ENCODE measurements around the gene SLC9A6. TPM values are rescaled to one million over a fixed set of nuclear protein-coding genes. Genes with fewer than 3 reads are reported as not detected.
"Not testable (repeated sequence)": the region's sequence is repeated elsewhere in the genome, so short reads cannot be mapped to it uniquely, and the experiment has no call there.

Gene SLC9A6
- total RNA-seq, 1 donor, result 12.1 TPM

DNA sequence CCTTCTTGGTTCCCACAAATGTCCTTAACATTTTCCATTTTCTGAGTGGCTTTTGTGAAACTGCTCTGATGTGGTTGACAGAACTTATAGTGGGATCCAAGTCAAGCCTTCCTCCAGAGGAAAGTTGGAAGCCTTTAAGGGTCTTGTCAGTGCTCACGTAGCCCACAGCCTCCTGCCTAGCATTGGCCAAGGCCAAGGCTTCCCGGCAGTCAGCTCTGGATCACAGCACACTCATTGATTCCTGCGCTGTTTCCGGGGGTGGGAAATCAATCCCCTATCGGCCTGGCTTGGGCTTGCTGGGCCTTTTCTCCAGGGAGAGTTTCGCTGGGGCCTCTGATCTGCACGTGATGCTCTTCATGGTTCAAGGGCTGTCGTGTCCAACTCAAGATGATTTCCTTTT, 76.1 kb downstream of the SLC9A6 start:
- DNase-seq (ENCODE audit: low read depth in 2 of 3, low spot score in 2 of 3), result no peak

DNA sequence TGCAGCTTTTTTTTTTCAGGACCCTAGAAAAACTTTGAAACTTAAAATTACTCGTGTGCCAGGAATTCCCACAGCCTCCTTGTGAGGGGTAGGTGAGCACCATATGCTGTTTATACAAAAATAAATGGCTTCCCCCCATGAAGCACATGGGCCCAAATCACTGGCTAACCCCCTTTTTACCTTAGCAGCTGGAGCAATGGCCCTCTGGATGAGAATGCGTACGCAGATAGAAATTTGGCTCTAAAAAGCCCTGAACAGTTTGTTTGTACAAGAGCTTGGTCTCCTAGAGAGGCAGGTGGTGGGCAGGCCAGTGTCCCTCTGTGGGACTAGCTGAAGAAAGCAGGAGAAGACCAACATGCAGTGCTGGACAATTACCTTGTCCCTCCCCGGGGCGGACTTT, 76.5 kb downstream of the SLC9A6 start:
- no peak for DNase-seq (ENCODE audit: low read depth in 2 of 3, low spot score in 2 of 3)

DNA sequence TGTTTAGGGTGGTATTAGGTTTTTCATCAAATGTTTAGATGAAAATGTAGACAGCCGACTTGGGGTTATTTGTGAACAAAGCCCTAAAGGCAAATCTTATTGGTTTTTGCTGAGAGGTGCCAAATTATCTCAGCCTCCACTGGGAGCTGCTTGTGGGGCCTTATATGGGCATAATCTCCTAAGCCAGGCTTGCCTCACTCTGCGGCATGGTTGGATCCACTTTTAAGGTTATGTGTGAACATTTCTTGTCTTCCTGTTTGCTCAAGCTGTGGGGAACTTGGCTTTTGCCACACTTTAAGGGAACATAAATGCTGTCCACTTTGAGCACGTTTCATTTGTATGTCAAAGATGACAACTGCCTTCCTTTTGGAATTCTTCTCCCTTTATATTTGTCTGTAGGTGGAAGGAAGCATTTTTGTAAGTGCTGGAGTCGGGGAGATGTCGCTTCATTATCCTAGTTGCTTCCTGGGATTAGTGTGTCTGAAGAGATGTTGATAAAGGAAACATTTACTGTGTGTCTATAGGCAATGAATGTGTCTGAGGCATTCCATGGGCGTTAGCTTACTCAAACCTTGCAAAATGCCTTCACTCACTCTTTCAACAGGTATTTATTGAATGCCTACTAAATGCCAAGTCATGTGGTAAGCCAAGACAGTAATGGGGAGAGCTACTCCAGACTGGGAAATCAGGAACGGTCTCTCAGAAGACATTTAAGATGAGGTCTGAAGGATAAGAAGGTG, 78.3 kb downstream of the SLC9A6 start:
- peak in 1 of 3 donors; percentile 34 for DNase-seq (ENCODE audit: low read depth in 2 of 3, low spot score in 2 of 3)

DNA sequence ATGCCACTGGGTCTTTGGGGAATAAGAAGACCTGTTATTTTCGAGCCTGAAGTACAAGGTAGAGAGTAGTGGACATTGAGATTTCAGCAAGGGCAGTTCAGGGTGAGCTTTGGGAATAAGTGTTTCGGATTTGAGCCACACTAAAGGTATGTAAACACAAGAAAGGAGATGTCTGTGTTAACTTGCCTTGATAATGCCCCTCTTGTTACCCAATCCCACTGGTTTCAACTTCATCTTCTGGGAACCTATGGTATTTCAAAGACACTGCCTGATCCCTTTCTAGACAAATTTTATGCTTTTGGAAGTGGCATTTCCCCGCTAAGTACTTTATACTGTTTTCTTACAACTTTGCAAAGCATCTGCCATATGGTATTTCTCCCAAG, 79.4 kb downstream of the SLC9A6 start:
- DNase-seq (ENCODE audit: low read depth in 2 of 3, low spot score in 2 of 3), result no peak

DNA sequence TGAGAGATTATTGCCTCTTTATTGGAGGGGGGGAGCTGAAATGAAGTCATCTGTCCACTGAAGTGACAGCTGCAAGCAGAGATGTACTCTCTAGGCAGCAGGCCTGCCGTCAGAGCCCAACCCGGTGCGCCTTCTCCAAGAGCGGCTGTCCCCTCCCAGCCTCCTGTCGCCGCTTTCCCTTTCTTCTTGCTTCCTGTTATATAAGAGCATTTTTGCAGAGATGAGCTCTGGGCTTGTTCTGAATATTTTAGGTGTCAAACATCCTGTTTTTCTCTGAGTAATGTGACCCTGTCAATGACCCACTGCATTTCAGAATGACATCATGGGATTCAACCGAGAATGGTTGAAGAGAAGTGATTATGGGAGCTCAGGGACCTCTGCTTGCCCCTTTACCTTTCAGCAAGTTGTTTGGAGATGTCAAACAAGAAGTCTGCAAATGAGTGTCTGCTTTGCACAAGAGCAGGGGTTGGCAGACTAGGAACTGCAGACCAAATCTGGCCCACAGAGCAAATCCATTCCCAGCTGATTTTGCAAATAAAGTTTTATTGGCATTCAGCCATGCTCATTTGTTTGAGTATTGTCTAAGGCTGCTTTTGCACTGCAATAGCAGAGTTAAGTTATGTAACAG, 79.9 kb downstream of the SLC9A6 start:
- peak in 1 of 3 donors; percentile 11 for DNase-seq (ENCODE audit: low read depth in 2 of 3, low spot score in 2 of 3)

DNA sequence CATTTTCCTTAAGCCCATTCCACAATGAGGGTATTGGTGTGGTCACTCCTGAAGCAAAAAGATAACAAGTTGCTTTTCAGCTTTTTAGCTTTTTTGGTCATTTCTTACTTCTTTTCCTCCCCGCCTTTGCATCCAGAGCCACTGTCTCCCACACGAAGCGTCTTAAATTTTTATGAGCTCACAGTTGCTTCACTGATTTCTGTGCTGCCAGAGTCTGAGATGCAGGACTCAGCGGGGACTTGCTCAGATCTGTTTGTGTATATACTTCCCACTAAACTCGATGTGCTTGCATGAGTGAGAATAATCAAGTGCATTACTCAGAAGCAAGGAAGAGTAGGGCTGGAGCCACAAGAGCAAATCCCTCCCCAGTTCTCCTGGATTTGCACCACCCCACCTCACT, 81.9 kb downstream of the SLC9A6 start:
- no peak for DNase-seq (ENCODE audit: low read depth in 2 of 3, low spot score in 2 of 3)

DNA sequence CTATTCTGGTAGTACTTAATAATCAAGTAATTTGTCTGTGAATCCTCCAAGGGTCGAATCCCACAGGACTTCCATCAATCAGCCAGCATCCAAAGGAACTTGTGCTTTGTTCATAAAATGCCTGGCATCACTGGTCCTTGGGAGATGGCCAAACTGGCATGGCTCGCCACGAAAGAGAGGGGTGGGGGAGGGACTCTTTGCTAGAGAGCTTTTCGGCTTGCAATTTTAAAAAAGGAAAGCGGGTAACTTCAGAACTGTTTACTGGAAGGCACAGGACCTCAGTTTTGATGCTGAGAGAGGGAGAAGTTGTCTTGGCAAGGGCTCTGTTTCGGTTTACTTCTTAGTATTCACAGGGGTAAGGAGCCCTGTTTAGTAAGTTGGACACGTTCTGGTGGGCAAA, 82.7 kb downstream of the SLC9A6 start:
- DNase-seq (ENCODE audit: low read depth in 2 of 3, low spot score in 2 of 3), result no peak

DNA sequence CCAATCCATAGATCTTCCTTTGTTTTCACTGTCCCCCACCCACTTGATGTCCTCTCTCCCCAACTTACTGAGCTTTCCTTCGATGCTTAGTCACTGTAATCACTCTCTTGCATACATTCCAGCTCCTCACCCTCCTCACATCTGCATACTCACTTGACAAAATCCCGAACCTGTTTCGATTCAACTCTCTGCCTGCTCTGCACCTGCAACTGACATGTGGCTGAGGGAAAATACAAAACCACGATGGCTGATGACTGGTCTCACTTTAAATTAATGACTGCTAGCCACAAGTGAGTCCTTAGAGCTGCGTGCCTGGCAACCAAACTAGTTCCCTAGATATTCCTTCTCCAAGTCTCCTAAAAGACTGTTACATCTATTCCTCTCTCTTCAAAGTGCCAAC, 91.7 kb downstream of the SLC9A6 start:
- peak in 1 of 3 donors; percentile 3 for DNase-seq (ENCODE audit: low read depth in 2 of 3, low spot score in 2 of 3)

DNA sequence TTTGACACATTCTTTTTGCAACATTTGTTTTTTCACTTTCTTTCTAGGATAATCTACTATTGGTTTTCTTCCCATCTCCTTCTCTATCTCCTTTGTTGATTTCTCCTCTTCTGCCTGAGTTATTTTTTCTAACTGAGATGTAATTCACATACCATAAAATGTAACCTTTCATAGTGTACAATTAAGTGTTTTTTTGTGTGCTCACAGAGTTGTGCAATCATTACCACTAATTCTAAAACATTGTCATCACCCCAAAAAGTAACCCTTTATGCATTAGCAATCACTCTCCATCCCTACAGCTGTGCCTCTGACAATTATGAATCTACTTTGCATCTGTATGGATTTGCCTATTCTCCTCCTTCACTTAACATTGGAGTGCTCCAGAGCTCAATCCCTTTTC, 95.5 kb downstream of the SLC9A6 start:
- DNase-seq (ENCODE audit: low read depth in 2 of 3, low spot score in 2 of 3), result no peak

DNA sequence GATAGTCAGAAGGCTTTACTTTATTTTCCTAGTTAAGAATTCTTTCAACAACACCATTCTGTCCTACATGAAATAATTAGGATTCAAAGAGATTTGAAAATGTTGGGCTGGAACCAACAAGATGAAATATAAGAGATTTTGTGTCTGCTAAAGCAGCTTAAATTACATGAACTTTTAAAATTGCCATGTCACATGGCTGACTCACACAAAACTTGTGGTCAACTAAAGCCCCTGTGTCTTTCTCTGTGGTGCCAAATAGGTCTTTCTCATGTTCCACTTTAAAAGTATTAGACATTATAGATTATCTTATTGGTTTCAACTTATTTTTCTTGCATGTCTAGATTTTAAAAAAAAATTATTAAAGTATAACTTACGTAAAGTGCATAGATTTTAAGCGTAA, 101.3 kb downstream of the SLC9A6 start:
- DNase-seq (ENCODE audit: low read depth in 2 of 3, low spot score in 2 of 3), result peak in 1 of 3 donors; percentile 41

DNA sequence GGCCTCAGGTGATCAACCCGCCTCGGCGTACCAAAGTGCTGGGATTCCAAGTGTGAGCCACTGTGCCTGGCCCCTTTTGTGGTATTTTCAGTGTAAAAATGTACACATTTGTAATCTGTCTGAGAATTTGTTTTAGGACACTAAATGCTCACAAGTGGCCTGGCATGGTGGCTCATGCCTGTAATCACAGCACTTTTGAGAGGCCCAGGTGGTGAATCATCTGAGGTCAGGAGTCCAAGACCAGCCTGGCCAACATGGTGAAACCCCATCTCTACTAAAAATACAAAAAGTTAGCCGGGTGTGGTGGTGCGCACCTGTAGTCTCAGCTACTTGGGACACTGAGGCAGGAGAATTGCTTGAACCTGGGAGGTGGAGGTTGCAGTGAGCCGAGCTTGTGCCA, 106.7 kb downstream of the SLC9A6 start:
- DNase-seq (ENCODE audit: low read depth in 2 of 3, low spot score in 2 of 3), result not testable (repeated sequence)

DNA sequence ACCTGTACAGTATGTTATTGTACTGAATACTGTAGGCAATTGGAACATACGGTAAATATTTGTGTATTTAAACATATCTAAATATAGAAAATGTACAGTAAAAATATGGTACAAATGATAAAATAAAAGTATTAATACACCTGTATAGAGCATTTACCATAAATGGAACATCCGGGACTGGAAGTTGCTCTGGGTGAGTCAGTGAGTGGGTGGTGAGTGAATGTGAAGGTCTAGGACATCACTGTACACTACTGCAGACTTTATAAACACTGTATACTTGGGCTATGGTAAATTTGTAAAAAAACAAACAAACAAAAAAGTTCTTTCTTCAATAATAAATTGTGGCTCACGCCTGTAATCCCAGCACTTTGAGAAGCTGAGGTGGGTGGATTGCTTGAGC, 109.7 kb downstream of the SLC9A6 start:
- DNase-seq (ENCODE audit: low read depth in 2 of 3, low spot score in 2 of 3), result no peak

Other genes starting within 250 kb of the SLC9A6 start
- gene CT45A3, start 217.2 kb upstream of the SLC9A6 start, total RNA-seq, result not detected
- gene CT45A5, start 199.9 kb upstream of the SLC9A6 start, total RNA-seq, result not detected
- not detected for gene CT45A6, start 182.6 kb upstream of the SLC9A6 start, total RNA-seq
- gene CT45A2, start 165.4 kb upstream of the SLC9A6 start, total RNA-seq, result not detected
- gene CT45A7, start 148.2 kb upstream of the SLC9A6 start, total RNA-seq, result not detected
- gene CT45A8, start 130.9 kb upstream of the SLC9A6 start, total RNA-seq, result not detected
- gene CT45A9, start 113.6 kb upstream of the SLC9A6 start, total RNA-seq, result not detected
- not detected for gene CT45A10, start 92.0 kb upstream of the SLC9A6 start, total RNA-seq
- 0.81 TPM for gene SAGE1, start 91.7 kb upstream of the SLC9A6 start, total RNA-seq
- gene MMGT1, start 11.4 kb upstream of the SLC9A6 start, total RNA-seq, result 10.8 TPM
- gene FHL1, start 162.1 kb downstream of the SLC9A6 start, total RNA-seq, result 403 TPM